Loucy (cell line): ENCODE data around the gene MAFB.
"Not testable (repeated sequence)": the region's sequence is repeated elsewhere in the genome, so short reads cannot be mapped to it uniquely, and the experiment has no call there.

ENCODE experiments used
- H2AFZ ChIP-seq: fragments of 200-600 bp; sonication (generic); 2 replicates; pipeline ENCODE4 v1.6.0; 2016; ENCODE audit warnings: antibody characterized with exemption, mild to moderate bottlenecking, low read length, moderate library complexity
- H3F3A ChIP-seq: fragments of 200-600 bp; 2 replicates; pipeline ENCODE4 v1.6.0; 2016; ENCODE audit warnings: antibody characterized with exemption, low read depth, mild to moderate bottlenecking
- H3K27me3 ChIP-seq: fragments of 200-600 bp; sonication (generic); 2 replicates; pipeline ENCODE4 v1.6.1; 2014; ENCODE audit warnings: low read length, mild to moderate bottlenecking; ENCODE audit not compliant: insufficient read depth, poor library complexity, severe bottlenecking
- H3K36me3 ChIP-seq: fragments of 200-600 bp; sonication (generic); 2 replicates; pipeline ENCODE4 v1.6.1; 2016; ENCODE audit warnings: low read length; ENCODE audit not compliant: insufficient read depth
- H3K4me1 ChIP-seq: fragments of 200-600 bp; sonication (generic); 2 replicates; pipeline ENCODE4 v1.5.1; 2014; ENCODE audit warnings: low read length, mild to moderate bottlenecking; ENCODE audit not compliant: insufficient read depth, poor library complexity, severe bottlenecking
- H3K4me2 ChIP-seq: fragments of 200-600 bp; sonication (generic); 2 replicates; pipeline ENCODE4 v1.6.0; 2014; ENCODE audit warnings: antibody characterized with exemption, low read length, low read depth, mild to moderate bottlenecking; ENCODE audit not compliant: poor library complexity, severe bottlenecking
- H3K4me3 ChIP-seq: fragments of 200-600 bp; sonication (generic); 2 replicates; pipeline ENCODE4 v1.5.1; 2014; ENCODE audit warnings: low read length, mild to moderate bottlenecking, mixed read lengths; ENCODE audit not compliant: poor library complexity, severe bottlenecking
- H3K79me2 ChIP-seq: fragments of 200-600 bp; sonication (generic); 2 replicates; pipeline ENCODE4 v1.6.1; 2014; ENCODE audit warnings: low read length; ENCODE audit not compliant: insufficient read depth
- H3K9ac ChIP-seq: fragments of 200-600 bp; sonication (generic); 2 replicates; pipeline ENCODE4 v1.6.0; 2014; ENCODE audit warnings: mild to moderate bottlenecking, low read depth, low read length, moderate library complexity; ENCODE audit not compliant: poor library complexity, severe bottlenecking
- H3K9me2 ChIP-seq: fragments of 200-600 bp; sonication (generic); replicated peaks from 2 replicates; pipeline ENCODE4 v1.6.1; 2016; ENCODE audit warnings: low read depth, low read length, mixed read lengths
- H3K9me3 ChIP-seq: fragments of 200-600 bp; sonication (generic); 2 replicates; pipeline ENCODE4 v1.6.1; 2014; ENCODE audit warnings: mild to moderate bottlenecking, antibody characterized with exemption, low read length, low read depth; ENCODE audit not compliant: insufficient read depth
- H4K20me1 ChIP-seq: fragments of 200-600 bp; sonication (generic); 2 replicates; pipeline ENCODE4 v1.6.0; 2014; ENCODE audit warnings: antibody characterized with exemption, low read length, mild to moderate bottlenecking; ENCODE audit not compliant: insufficient read depth, poor library complexity, severe bottlenecking
- EZH2phosphoT487 ChIP-seq: fragments of 200-600 bp; IDR thresholded peaks from 2 replicates; pipeline ENCODE4 v1.6.1; 2018; ENCODE audit warnings: antibody characterized with exemption, mild to moderate bottlenecking, moderate library complexity, borderline replicate concordance
- TF ChIP-seq, protein P1 (sequence below): fragments of 200-600 bp; sonication (generic); conservative IDR thresholded peaks from 2 replicates; pipeline ENCODE4 v1.5.1; 2014; ENCODE audit warnings: mild to moderate bottlenecking, antibody characterized with exemption, low read length

The MAFB gene

DNA sequence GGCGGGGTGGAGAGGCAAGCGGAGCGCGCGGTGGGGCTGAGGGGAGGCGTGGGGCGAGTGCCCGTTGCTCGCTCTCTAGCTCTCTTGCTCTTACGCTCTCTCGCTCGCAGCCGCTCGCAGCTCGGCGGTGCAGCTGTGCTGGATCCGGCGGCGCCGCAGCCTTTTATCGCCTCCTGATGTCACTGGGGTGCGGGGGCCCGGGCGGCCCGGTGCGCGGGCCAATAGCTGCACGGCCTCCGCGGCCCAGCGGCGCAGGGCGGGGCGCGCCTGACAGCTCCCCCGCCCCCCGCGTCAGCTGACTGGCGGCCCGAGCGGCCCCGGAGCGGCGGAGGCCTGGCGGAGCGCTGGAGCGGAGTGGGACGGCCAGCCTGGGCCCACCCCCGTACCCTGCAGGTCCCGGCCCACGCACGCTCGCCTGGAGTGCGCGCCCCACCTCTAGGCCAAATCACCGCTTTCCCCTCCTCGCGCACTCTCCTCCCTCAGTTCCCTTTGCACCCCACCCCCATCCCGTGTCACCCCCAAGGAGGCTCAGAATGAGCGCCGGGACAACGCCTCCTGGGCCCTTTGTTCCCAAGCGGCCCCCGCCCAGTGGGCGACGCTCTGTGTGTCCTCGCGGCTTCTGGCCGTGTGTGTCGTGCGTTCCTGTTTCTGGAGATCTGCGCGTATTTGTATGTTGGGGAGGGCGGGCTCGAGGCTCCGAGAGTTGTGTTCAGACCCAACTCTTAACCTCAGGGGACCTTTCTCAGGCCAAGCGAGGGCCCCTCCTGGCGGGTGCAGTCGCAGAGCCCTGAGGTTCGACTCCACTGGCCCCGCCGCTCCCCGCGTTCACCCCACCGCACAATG, at the start of gene MAFB:
TSS of gene MAFB (minus strand) at position 137 of the 843 bp plus-strand sequence. CDS start 386 bp downstream, outside the sequence.
- peaks cover 14% of the 10 kb centered on the region for H3K4me1 ChIP-seq
- H3F3A ChIP-seq: 0 out of 2 replicates have a peak, but pooled peaks cover 4% of the 10 kb centered on the region
- H3K4me2 ChIP-seq: peak within 1 kb of the TSS; percentile 91
- H4K20me1 ChIP-seq: no peaks in the 10 kb centered on the region
- no peaks in the 10 kb centered on the region; the same call in 1 of the 2 replicates for H3K79me2 ChIP-seq
- no peaks in the 10 kb centered on the region for H3K27me3 ChIP-seq
- no peaks in the 10 kb centered on the region for H3K9me3 ChIP-seq
- H3K36me3 ChIP-seq: no peaks in the 10 kb centered on the region
- H3K4me3 ChIP-seq: peak within 1 kb of the TSS; percentile 83
- H3K9ac ChIP-seq: peak within 1 kb of the TSS; percentile 82
- no peak for TF ChIP-seq EZH2phosphoT487
- TF ChIP-seq, protein P1, sequence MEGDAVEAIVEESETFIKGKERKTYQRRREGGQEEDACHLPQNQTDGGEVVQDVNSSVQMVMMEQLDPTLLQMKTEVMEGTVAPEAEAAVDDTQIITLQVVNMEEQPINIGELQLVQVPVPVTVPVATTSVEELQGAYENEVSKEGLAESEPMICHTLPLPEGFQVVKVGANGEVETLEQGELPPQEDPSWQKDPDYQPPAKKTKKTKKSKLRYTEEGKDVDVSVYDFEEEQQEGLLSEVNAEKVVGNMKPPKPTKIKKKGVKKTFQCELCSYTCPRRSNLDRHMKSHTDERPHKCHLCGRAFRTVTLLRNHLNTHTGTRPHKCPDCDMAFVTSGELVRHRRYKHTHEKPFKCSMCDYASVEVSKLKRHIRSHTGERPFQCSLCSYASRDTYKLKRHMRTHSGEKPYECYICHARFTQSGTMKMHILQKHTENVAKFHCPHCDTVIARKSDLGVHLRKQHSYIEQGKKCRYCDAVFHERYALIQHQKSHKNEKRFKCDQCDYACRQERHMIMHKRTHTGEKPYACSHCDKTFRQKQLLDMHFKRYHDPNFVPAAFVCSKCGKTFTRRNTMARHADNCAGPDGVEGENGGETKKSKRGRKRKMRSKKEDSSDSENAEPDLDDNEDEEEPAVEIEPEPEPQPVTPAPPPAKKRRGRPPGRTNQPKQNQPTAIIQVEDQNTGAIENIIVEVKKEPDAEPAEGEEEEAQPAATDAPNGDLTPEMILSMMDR: no peak
- peak within 1 kb of the TSS; percentile 98 for H2AFZ ChIP-seq
- no peaks in the 10 kb centered on the region for H3K9me2 ChIP-seq

DNA sequence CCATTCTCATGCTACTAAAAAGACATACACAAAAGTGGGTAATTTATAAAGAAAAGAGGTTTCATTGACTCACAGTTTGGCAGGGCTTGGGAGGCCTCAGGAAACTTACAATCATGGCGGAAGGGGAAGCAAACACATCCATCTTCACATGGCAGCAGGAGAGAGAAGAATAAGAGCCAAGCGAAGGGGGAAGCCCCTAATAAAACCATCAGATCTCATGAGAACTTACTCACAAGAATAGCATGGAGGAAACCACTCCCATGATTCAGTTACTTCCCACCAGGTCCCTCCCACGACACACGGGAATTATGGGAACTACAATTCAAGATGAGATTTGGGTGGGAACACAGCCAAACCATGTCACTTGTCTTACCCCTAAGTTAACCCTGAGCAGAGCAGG, 47.4 kb upstream of the MAFB start:
- not testable (repeated sequence) for H3K4me3 ChIP-seq, H4K20me1 ChIP-seq, H2AFZ ChIP-seq, H3K9ac ChIP-seq, H3K27me3 ChIP-seq, H3K79me2 ChIP-seq, H3K4me2 ChIP-seq, H3K9me3 ChIP-seq, H3F3A ChIP-seq, H3K36me3 ChIP-seq, H3K9me2 ChIP-seq, H3K4me1 ChIP-seq

DNA sequence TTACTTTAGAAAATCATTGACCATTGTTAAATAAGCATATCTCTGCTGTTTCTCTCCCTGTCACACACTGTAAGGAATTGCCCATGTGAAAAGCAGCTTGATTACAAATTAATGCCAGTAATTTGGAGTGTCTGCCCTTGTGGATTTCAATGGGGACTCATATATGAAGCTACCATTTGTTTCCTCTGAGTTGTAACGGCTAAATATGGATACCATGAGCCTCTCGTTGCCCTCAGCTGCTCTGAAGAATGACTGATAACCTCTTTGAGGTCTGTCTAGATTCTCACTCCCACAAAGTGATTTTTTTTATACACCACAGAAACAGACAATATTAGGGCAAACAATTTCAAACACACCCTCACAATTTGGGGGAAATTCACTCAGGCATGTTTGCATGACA, 40.0 kb upstream of the MAFB start:
- no peaks in the 10 kb centered on the region for H3K9me2 ChIP-seq
- TF ChIP-seq, protein P1: no peak
- no peak for TF ChIP-seq EZH2phosphoT487
- no peak overlapping the region for H2AFZ ChIP-seq

DNA sequence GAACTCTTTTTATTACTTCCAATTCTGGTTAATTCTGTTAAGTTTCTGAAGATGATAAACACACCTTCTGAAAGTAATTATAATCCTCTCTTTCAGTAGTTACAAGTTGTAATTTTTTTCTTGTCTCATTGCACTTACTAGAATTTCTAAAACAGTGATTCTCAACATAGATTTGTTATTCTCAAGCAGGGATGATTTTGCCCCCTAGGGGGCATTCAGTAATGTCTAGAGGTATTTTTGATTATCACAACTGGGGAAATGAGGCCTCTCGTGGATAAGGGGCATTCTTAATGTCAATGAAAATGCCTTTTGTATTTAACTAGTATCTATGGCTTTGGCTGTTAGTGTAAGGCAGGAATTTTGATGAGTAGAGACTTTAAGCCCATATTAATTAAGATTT, 39.4 kb upstream of the MAFB start:
- H3K79me2 ChIP-seq: no peaks in the 10 kb centered on the region
- H3K36me3 ChIP-seq: no peaks in the 10 kb centered on the region
- no peaks in the 10 kb centered on the region for H3F3A ChIP-seq
- TF ChIP-seq, protein P1: peak; percentile 51
- TF ChIP-seq EZH2phosphoT487: no peak
- no peak overlapping the region for H3K9ac ChIP-seq
- peaks cover 5% of the 10 kb centered on the region for H3K27me3 ChIP-seq
- H3K4me3 ChIP-seq: no peak overlapping the region
- H3K9me3 ChIP-seq: peaks cover 9% of the 10 kb centered on the region; the same call in 1 of the 2 replicates
- H2AFZ ChIP-seq: no peak overlapping the region
- no peaks in the 10 kb centered on the region for H4K20me1 ChIP-seq
- H3K4me2 ChIP-seq: no peak overlapping the region
- H3K4me1 ChIP-seq: no peaks in the 10 kb centered on the region
- no peaks in the 10 kb centered on the region for H3K9me2 ChIP-seq

More for the DNA sequence above, 40.0 kb upstream of the MAFB start:
- Histone ChIP-seq H3F3A (no peaks in the 10 kb centered on the region), H3K9me3 (peaks cover 9% of the 10 kb centered on the region; the same call in 1 of the 2 replicates), H3K9ac (no peak overlapping the region), H3K4me1 (no peaks in the 10 kb centered on the region), H3K79me2 (no peaks in the 10 kb centered on the region), H3K36me3 (no peaks in the 10 kb centered on the region), H3K4me2 (no peak overlapping the region), H3K27me3 (peaks cover 8% of the 10 kb centered on the region), H3K4me3 (no peak overlapping the region), H4K20me1 (no peaks in the 10 kb centered on the region)
